HEK293T (cell line): Measurements from ENCODE around the gene GSAP.

Experiments used
- ARNT ChIP-seq: fragments of 450-650 bp; IDR thresholded peaks from 2 replicates; pipeline ENCODE4 v1.6.1; 2017; ENCODE audit warnings: mild to moderate bottlenecking
- L3MBTL2 ChIP-seq: fragments of 450-650 bp; conservative IDR thresholded peaks from 2 replicates; pipeline ENCODE4 v1.6.1; 2016; ENCODE audit warnings: mild to moderate bottlenecking
- NFRKB ChIP-seq: fragments of 450-650 bp; IDR thresholded peaks from 2 replicates; pipeline ENCODE4 v1.6.1; 2016; ENCODE audit warnings: mild to moderate bottlenecking, moderate library complexity
- SP1 ChIP-seq: fragments of 450-650 bp; IDR thresholded peaks from 2 replicates; pipeline ENCODE4 v1.6.1; 2017
- ZNF384 ChIP-seq: fragments of 450-650 bp; IDR thresholded peaks from 2 replicates; pipeline ENCODE4 v1.6.1; 2016

DNA sequence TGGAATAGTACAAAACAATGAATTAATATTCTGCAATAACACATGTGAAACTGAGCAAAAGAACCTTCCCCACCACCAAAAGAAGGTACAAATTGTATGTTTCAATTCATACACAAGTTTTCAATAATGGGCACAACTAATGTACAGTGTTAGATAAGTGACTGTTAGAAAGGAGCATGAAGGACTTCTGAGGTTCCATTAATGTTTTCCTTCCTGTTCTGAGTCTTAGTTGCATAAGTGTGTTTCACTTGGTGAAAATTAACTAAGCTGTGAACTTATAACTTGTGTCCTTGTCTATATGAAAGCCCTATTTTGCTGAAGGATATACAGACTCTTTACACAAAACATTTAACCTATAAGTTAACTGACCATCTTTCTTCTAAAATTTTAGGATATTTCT lies 8.2 kb downstream of the GSAP start:
- TF ChIP-seq L3MBTL2, result no peak
- TF ChIP-seq SP1, result no peak
- TF ChIP-seq ZNF384, result no peak
- no peak for TF ChIP-seq ARNT
- TF ChIP-seq NFRKB, result no peak
